Right lobe of liver (tissue), 4 donors: ENCODE measurements around the gene ZDHHC22.

Experiments used
- POLR2A ChIP-seq: fragments of 450-650 bp; IDR thresholded peaks from one replicate; pipeline ENCODE4 v1.6.1; 2017; ENCODE audit warnings: antibody characterized with exemption, mild to moderate bottlenecking
- TF ChIP-seq, protein P1 (sequence below), 4 donors: fragments of 200-600 bp in 3 of 4; fragments of 450-650 bp in 1 of 4; IDR thresholded peaks; one replicate each; pipeline versions ENCODE4 v1.5.1 to v1.8.0; 2016 to 2022; ENCODE audit warnings: antibody characterized with exemption in 4 of 4, mild to moderate bottlenecking in 2 of 4
- donor health status: DM: no; HTN: no; CAD: no.
- donor health status: DM: no; HTN: no; CAD: no.
- donor health status: DM: no; HTN: yes; CAD: no.

DNA sequence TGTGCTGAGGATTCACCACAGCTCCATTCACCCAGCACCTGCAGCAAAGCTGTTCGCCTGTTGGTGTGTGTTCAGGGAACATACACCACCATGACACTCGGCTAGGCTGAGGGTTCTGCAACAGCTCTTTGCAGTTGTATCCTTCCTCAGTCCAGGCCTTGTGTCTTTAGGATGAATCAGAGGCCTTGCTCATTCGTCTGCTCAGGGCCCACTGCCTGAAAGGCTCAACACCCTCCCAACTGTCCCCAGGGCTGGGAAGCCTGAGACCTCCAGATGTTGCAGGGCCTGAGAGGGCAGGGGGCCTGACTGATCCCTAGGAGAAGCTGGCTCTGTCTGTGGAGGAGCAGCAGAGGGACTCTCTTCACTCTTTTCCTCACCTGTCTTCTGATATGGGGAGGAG, 11.2 kb downstream of the ZDHHC22 start:
- TF ChIP-seq, protein P1, sequence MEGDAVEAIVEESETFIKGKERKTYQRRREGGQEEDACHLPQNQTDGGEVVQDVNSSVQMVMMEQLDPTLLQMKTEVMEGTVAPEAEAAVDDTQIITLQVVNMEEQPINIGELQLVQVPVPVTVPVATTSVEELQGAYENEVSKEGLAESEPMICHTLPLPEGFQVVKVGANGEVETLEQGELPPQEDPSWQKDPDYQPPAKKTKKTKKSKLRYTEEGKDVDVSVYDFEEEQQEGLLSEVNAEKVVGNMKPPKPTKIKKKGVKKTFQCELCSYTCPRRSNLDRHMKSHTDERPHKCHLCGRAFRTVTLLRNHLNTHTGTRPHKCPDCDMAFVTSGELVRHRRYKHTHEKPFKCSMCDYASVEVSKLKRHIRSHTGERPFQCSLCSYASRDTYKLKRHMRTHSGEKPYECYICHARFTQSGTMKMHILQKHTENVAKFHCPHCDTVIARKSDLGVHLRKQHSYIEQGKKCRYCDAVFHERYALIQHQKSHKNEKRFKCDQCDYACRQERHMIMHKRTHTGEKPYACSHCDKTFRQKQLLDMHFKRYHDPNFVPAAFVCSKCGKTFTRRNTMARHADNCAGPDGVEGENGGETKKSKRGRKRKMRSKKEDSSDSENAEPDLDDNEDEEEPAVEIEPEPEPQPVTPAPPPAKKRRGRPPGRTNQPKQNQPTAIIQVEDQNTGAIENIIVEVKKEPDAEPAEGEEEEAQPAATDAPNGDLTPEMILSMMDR (IDR thresholded peaks at IDR 0.05): no peak
- no peak for TF ChIP-seq POLR2A
